ENCODE results near the gene GABRB1.

Gene GABRB1

DNA sequence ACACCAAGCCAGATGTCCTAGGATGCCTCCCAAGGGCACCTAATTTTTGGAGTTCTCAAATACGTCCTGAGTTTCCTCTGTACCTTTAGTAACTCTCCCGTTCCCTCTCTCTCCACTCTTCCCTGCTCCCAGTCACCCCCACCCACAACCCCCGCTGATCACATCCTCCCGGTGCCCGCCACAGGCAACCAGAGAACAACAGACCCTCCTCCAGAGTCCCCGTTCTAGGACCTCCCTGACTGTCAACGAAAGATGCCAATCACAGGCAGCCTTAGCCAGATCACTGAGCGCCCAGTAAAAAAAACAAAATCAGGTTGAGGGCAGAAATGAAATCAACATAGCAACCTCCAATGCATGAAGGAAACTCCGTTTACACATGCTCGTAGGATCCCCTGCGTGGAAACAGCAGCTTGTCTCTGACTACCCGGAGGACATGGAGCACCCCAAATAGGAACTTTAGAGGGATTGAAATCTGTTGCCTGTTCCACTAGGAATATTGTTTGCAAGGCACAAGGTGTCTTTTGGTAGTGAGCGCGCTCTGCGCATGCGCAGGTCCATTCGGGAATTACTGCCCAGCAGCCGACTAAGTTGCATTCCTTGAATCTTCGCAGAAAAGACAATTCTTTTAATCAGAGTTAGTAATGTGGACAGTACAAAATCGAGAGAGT lies at the start of gene GABRB1:
TSS of gene GABRB1 (plus strand) at position 557 of the 668 bp plus-strand sequence.
- H3K27me3 ChIP-seq (ENCODE audit: control insufficient read depth, insufficient read depth, low read length): no peaks in the 10 kb centered on the region; the same call in 1 of the 2 replicates
- no CpG with 5 or more reads among the region's 20 CpGs for WGBS (ENCODE audit: insufficient coverage, insufficient read length)
- no peak within 1 kb of the TSS for H3K27ac ChIP-seq (ENCODE audit: low read length)
- peaks cover 2% of the 10 kb centered on the region; the same call in 1 of the 2 replicates for H3K9me3 ChIP-seq (ENCODE audit: control insufficient read depth, insufficient read depth, low read length)
- H3K4me1 ChIP-seq (ENCODE audit: control insufficient read depth, insufficient read depth, low read length): no peaks in the 10 kb centered on the region
- H3K4me3 ChIP-seq (ENCODE audit: low read length): peak within 1 kb of the TSS; percentile 62; the same call in 1 of the 2 replicates
- no peaks in the 10 kb centered on the region for H3K36me3 ChIP-seq (ENCODE audit: control insufficient read depth, insufficient read depth, low read length)
- DNase-seq (ENCODE audit: low read depth, low spot score): no peak

DNA sequence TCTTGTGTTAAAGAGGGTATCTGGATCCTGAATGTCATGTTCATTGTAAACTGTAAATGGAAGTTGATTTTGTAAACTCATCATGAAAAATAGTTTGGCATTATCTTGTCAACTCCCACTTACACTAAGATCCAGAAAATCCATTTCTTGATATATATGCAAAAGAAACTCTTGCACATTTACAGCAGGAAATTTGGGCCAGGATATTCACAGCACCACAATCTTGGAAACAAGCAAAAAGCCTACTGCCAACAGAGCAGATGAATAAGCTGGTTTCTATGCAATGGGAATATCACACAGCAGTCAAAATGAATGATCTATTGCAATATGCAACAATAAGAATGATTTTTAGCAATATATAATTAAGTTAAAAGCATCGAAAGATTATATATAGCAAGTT lies 46.6 kb upstream of the GABRB1 start:
- H3K4me1 ChIP-seq (ENCODE audit: control insufficient read depth, insufficient read depth, low read length): no peaks in the 10 kb centered on the region
- no peak overlapping the region for H3K4me3 ChIP-seq (ENCODE audit: low read length)
- no peak overlapping the region for H3K27ac ChIP-seq (ENCODE audit: low read length)
- no peak for DNase-seq (ENCODE audit: low read depth, low spot score)
- H3K9me3 ChIP-seq (ENCODE audit: control insufficient read depth, insufficient read depth, low read length): no peaks in the 10 kb centered on the region
- H3K27me3 ChIP-seq (ENCODE audit: control insufficient read depth, insufficient read depth, low read length): no peaks in the 10 kb centered on the region
- WGBS (ENCODE audit: insufficient coverage, insufficient read length): no CpG with 5 or more reads among the region's 1 CpG
- H3K36me3 ChIP-seq (ENCODE audit: control insufficient read depth, insufficient read depth, low read length): no peaks in the 10 kb centered on the region

DNA sequence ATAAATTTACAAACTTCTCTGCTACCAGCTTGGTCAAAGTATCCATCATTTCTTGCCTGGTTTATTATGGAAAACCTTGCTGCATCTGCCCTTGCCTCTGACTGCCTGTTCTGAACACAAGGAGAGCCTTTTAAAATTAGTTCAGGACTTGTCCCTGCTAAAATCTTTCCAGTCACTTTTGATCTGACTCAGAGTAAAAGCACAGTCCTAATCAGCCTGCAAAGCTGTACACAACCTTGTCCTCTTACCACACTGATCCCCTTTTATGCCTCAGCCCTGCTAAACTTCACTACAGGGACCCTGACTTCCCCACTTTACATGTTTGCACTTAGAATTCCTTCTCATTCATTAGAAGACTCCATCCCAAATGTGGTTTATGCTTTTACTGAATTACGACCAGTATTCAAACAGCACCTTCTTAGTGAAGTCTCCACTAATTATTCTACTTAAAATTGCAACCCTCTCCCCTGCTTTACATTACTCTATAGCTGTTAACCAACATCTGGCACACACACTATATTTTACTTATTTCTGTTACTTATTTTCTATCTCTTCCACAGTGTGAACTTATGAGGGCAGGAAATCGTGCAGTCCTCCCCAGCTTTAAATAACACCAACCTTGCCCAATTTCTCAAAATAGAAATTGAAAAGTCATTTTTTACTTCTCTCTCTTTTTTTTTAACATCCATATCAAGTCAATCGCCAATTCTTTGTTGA lies 44.3 kb upstream of the GABRB1 start:
- Histone ChIP-seq H3K9me3 (ENCODE audit: control insufficient read depth, insufficient read depth, low read length) (no peaks in the 10 kb centered on the region), H3K36me3 (ENCODE audit: control insufficient read depth, insufficient read depth, low read length) (no peaks in the 10 kb centered on the region), H3K27ac (ENCODE audit: low read length) (no peak overlapping the region), H3K4me1 (ENCODE audit: control insufficient read depth, insufficient read depth, low read length) (no peaks in the 10 kb centered on the region), H3K27me3 (ENCODE audit: control insufficient read depth, insufficient read depth, low read length) (peaks cover 2% of the 10 kb centered on the region; the same call in 1 of the 2 replicates), H3K4me3 (ENCODE audit: low read length) (no peak overlapping the region)
- no peak for DNase-seq (ENCODE audit: low read depth, low spot score)
- WGBS (ENCODE audit: insufficient coverage, insufficient read length): 100% methylated on average over 1 of the region's 3 CpGs

DNA sequence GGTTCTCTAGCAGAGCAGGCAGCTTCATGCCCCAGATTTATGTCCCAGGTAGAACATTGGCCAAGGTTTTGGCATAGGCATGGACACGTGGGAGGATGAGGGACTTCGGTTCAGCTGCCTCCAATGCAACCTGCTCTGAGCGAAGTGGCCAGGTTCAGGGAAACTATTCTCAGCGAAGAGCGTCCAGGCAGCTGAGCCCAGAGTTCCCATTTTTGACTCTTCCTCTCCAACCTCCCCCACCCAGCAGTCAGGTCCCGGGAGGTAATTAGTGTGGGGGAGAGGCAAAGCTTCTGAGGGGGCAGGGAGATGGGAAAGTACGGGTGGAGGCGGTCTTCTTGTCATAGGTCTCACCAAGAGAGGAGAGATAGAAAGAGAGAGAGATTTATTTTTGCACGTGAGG lies 39.0 kb upstream of the GABRB1 start:
- Histone ChIP-seq H3K27me3 (ENCODE audit: control insufficient read depth, insufficient read depth, low read length) (peaks cover 18% of the 10 kb centered on the region; the same call in 1 of the 2 replicates), H3K27ac (ENCODE audit: low read length) (no peak overlapping the region), H3K9me3 (ENCODE audit: control insufficient read depth, insufficient read depth, low read length) (no peaks in the 10 kb centered on the region; the same call in 1 of the 2 replicates), H3K4me3 (ENCODE audit: low read length) (no peak overlapping the region), H3K4me1 (ENCODE audit: control insufficient read depth, insufficient read depth, low read length) (no peaks in the 10 kb centered on the region), H3K36me3 (ENCODE audit: control insufficient read depth, insufficient read depth, low read length) (no peaks in the 10 kb centered on the region)
- DNase-seq (ENCODE audit: low read depth, low spot score): no peak
- no CpG with 5 or more reads among the region's 9 CpGs for WGBS (ENCODE audit: insufficient coverage, insufficient read length)

DNA sequence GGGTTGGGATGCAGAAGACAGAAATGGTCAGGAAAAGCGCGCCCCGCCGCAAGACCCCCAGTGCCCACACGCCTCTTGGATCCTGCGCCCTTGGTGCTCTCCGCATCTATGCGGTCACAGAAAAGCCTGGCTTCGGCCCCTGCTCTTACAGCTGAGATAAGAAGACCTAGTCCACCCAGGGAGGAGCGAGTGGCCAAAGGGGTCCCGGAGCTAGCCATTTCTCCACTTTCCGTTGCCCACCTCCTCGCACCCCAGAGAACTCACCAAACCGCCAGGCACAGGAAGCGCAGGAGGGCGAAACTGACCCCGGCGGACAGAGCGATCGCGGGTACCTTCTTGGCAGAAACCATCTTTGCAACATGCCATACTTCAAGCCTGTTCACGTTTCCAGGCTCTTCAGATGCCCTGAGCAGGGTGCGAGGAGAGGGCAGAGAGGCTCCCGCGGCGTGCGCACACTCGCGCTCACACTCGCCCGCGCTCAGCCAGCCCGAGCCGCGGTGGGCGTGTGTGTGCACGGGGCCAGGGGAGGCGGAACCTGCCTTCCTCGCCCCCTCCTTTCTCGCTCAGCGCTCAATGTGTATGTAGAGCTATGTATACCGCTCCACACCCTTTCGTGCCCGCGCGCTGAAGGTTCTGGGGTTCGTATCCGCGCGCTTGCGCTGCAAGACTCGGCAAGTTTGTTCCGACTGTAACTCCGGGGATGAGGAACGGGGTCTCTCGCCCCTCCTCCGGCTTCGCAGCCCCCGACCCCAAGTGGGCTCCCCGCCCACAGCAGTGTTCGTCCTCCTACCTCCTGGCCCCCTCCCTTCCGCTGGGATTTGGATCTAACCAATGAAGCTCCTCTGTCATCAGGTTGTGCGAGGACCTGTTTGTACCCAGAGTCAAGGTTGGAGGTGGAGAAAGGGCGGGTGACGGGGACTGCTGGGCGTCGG lies 38.0 kb upstream of the GABRB1 start, which contains the start of gene GABRA4:
TSS of gene GABRA4 (minus strand) at position 507 of the 932 bp plus-strand sequence. CDS start at position 350, 157 bp downstream.
- peak within 1 kb of the TSS; percentile 47; the same call in 1 of the 2 replicates for H3K4me3 ChIP-seq (ENCODE audit: low read length)
- WGBS (ENCODE audit: insufficient coverage, insufficient read length): no CpG with 5 or more reads among the region's 67 CpGs
- no peak within 1 kb of the TSS for H3K27ac ChIP-seq (ENCODE audit: low read length)
- H3K27me3 ChIP-seq (ENCODE audit: control insufficient read depth, insufficient read depth, low read length): peaks cover 18% of the 10 kb centered on the region; the same call in 1 of the 2 replicates
- DNase-seq (ENCODE audit: low read depth, low spot score): no peak
- H3K36me3 ChIP-seq (ENCODE audit: control insufficient read depth, insufficient read depth, low read length): no peaks in the 10 kb centered on the region
- no peaks in the 10 kb centered on the region for H3K4me1 ChIP-seq (ENCODE audit: control insufficient read depth, insufficient read depth, low read length)
- no peaks in the 10 kb centered on the region; the same call in 1 of the 2 replicates for H3K9me3 ChIP-seq (ENCODE audit: control insufficient read depth, insufficient read depth, low read length)

DNA sequence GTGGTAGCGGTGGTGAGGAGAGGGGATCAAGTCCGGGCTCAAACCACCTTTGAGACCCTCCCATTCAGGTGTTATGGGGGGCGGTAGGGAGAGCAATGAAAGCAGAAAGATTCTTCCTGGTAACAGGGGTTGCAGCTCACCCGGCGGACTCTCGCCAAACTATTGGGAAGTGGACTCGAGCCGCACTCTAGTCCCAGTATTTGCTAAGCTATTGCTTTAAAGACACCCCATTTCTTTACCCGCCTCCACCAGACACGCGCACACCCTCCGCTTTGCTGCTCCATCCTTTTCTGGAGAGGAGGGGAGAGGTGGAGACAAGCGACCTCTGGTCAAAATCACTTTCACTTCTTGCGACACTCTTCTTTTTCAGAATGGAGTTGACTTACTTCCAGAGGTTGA lies 37.4 kb upstream of the GABRB1 start:
- WGBS (ENCODE audit: insufficient coverage, insufficient read length): no CpG with 5 or more reads among the region's 14 CpGs
- H3K27me3 ChIP-seq (ENCODE audit: control insufficient read depth, insufficient read depth, low read length): peaks cover 18% of the 10 kb centered on the region; the same call in 1 of the 2 replicates
- H3K9me3 ChIP-seq (ENCODE audit: control insufficient read depth, insufficient read depth, low read length): no peaks in the 10 kb centered on the region; the same call in 1 of the 2 replicates
- H3K27ac ChIP-seq (ENCODE audit: low read length): no peak overlapping the region
- no peak for DNase-seq (ENCODE audit: low read depth, low spot score)
- H3K36me3 ChIP-seq (ENCODE audit: control insufficient read depth, insufficient read depth, low read length): no peaks in the 10 kb centered on the region
- H3K4me3 ChIP-seq (ENCODE audit: low read length): peak overlapping the region; percentile 47; the same call in 1 of the 2 replicates
- H3K4me1 ChIP-seq (ENCODE audit: control insufficient read depth, insufficient read depth, low read length): no peaks in the 10 kb centered on the region

DNA sequence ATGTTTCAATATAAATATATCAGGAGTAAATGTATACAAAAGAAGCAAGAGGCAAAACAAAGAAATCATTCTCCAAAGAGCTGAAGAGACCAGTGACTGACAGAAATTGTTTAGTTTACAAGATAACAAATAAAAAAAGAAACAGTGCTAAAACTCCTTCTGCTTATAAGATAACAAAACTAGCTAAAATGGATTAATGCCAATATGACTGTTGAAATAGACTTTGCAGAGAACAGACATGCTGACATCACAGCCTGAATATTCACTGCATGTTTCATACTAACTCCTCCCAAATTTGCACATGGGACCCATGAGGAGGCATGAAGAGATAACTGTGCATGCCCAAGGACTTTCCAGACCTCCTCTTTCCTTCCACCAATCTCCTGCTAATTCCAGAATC lies 31.8 kb upstream of the GABRB1 start:
- H3K36me3 ChIP-seq (ENCODE audit: control insufficient read depth, insufficient read depth, low read length): no peaks in the 10 kb centered on the region
- DNase-seq (ENCODE audit: low read depth, low spot score): no peak
- no peak overlapping the region for H3K4me3 ChIP-seq (ENCODE audit: low read length)
- no peaks in the 10 kb centered on the region for H3K4me1 ChIP-seq (ENCODE audit: control insufficient read depth, insufficient read depth, low read length)
- H3K9me3 ChIP-seq (ENCODE audit: control insufficient read depth, insufficient read depth, low read length): no peaks in the 10 kb centered on the region; the same call in 1 of the 2 replicates
- no peak overlapping the region for H3K27ac ChIP-seq (ENCODE audit: low read length)
- H3K27me3 ChIP-seq (ENCODE audit: control insufficient read depth, insufficient read depth, low read length): peaks cover 2% of the 10 kb centered on the region; the same call in 1 of the 2 replicates

DNA sequence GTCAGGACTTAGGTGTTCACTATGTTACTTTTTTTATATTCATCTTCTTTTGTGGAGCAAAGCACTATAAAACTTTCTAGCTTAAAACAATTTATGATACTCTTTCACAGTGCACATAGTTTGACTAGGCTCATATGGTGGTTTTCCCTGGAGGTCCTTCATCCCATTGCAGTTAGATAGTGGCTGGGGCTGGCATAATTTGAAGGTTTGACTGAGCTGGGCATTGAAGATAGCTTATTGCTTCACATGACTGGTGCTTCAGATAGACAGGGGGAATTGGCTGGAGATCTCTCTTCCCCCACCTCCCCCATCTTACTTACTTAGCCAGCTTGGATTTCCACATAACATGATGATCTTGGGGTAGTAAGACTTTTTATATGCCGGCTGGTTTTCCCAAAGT lies 31.0 kb upstream of the GABRB1 start:
- Histone ChIP-seq H3K4me3 (ENCODE audit: low read length) (no peak overlapping the region), H3K36me3 (ENCODE audit: control insufficient read depth, insufficient read depth, low read length) (no peaks in the 10 kb centered on the region), H3K27ac (ENCODE audit: low read length) (no peak overlapping the region), H3K4me1 (ENCODE audit: control insufficient read depth, insufficient read depth, low read length) (no peaks in the 10 kb centered on the region), H3K9me3 (ENCODE audit: control insufficient read depth, insufficient read depth, low read length) (peaks cover 1% of the 10 kb centered on the region; the same call in 1 of the 2 replicates), H3K27me3 (ENCODE audit: control insufficient read depth, insufficient read depth, low read length) (no peaks in the 10 kb centered on the region; the same call in 1 of the 2 replicates)
- no peak for DNase-seq (ENCODE audit: low read depth, low spot score)
- no CpG with 5 or more reads among the region's 1 CpG for WGBS (ENCODE audit: insufficient coverage, insufficient read length)

DNA sequence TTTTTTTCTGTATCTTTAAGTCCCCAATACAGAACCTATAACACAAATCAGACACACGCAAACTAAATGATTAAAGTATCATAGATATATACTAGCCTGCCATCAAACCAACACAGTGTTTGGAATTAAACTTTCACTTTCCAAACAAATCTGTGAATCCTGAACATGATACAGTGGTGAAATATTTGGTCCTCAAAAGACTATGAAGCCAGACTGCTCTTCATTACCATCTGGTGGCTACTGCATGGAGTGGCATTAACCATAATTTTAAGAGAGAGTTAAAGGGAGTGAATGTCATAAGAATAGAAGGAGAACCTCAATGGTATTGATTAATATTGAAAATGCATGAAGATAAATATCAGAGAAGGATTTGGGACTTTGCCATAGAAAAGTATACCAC lies 28.8 kb upstream of the GABRB1 start:
- Histone ChIP-seq H3K9me3 (ENCODE audit: control insufficient read depth, insufficient read depth, low read length) (peaks cover 1% of the 10 kb centered on the region; the same call in 1 of the 2 replicates), H3K27me3 (ENCODE audit: control insufficient read depth, insufficient read depth, low read length) (no peaks in the 10 kb centered on the region), H3K4me1 (ENCODE audit: control insufficient read depth, insufficient read depth, low read length) (no peaks in the 10 kb centered on the region), H3K27ac (ENCODE audit: low read length) (no peak overlapping the region), H3K36me3 (ENCODE audit: control insufficient read depth, insufficient read depth, low read length) (no peaks in the 10 kb centered on the region), H3K4me3 (ENCODE audit: low read length) (no peak overlapping the region)
- WGBS (ENCODE audit: insufficient coverage, insufficient read length): no CpG with 5 or more reads among the region's 1 CpG
- DNase-seq (ENCODE audit: low read depth, low spot score): no peak

DNA sequence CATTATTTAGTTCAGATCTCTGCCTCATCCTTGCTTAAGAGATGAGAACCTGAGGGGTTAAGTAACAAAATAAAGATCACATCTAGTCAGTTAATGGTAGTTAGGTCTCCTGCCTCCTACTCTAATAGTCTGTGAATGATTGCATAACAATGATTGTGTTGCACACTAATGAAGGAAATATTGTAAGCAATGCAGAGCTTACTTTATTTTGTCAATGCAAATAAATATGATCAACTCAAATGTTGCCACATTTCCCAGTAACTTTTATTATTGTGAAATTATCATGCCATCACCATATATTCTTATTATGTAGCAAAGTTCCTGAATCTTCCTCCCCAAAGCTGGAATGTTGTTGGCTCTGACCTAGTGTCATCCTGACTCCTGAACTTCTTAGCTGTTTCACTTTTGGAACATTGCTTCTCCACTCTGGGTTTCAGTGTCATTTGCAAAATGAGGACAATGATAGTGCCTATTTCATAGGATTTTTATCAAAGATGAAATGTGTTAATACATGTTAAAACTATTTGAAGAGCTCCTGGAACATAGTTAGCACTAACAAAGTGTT lies 20.9 kb upstream of the GABRB1 start:
- Histone ChIP-seq H3K36me3 (ENCODE audit: control insufficient read depth, insufficient read depth, low read length) (no peaks in the 10 kb centered on the region), H3K4me1 (ENCODE audit: control insufficient read depth, insufficient read depth, low read length) (no peaks in the 10 kb centered on the region), H3K9me3 (ENCODE audit: control insufficient read depth, insufficient read depth, low read length) (no peaks in the 10 kb centered on the region), H3K27ac (ENCODE audit: low read length) (no peak overlapping the region), H3K27me3 (ENCODE audit: control insufficient read depth, insufficient read depth, low read length) (no peaks in the 10 kb centered on the region), H3K4me3 (ENCODE audit: low read length) (no peak overlapping the region)
- DNase-seq (ENCODE audit: low read depth, low spot score): no peak

Data from iPS DF 6.9 (cell line).